Liver (tissue), 3 donors: Measurements from ENCODE around the gene SLC2A5.
A peak's percentile ranks its signal among the peaks of the same experiment; 100 is the strongest.

ENCODE experiments used
- FOXA1 ChIP-seq: IDR thresholded peaks from 2 replicates; pipeline ENCODE4 v1.6.1; 2016; ENCODE audit warnings: antibody characterized with exemption
- NR2F2 ChIP-seq: IDR thresholded peaks from 2 replicates; pipeline ENCODE4 v1.6.1; 2016; ENCODE audit warnings: antibody characterized with exemption
- RAD21 ChIP-seq, 2 donors: IDR thresholded peaks; 2 replicates each; pipeline ENCODE4 v1.6.1; 2016; ENCODE audit warnings: antibody characterized with exemption in 2 of 2, mild to moderate bottlenecking in 2 of 2
- TF ChIP-seq, protein P1 (sequence below): fragments of 150-350 bp; IDR thresholded peaks from 2 replicates; pipeline ENCODE4 v1.5.1; 2017; ENCODE audit warnings: improper control_type of control experiment, low read depth, low read length; ENCODE audit not compliant: missing input control
- TF ChIP-seq, protein P2 (sequence below): IDR thresholded peaks from 2 replicates; pipeline ENCODE4 v1.6.1; 2016; ENCODE audit warnings: antibody characterized with exemption
- donor health status: healthy.
- donor health status: healthy.

DNA sequence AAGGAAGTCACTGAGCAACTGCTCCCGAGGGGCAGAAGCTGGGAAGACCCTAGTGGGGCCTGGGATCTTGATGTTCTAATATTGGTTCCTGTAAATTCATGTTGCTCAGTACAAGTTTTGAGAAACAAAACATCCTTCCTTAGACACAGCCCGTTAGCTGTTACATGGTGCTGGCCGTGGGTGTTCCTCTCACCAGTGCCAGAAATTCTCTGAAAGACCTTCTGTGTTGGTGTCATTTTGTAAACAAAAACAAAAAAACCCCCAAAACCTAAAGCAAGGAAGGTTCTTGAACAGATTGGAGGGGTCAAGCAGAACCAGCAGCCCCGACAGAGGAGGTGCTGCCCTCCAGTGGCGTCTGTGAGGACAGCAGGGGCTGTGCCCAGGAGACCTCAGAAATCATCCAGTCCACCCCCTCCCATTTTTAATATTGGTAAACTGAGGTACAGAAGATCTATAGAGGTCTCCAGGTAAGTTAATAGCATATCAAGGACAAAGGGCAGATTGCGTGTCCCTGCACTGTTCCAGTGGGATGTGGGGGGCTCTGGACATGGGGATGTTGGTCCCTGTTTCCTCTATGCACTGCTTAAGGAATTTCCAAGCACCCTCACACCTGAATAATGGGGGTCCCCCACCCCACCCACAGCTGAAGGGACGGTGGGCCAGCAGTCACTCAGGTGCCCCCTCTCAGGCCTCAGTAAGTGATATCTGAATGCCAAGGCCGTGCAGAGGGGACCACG, 81.4 kb downstream of the SLC2A5 start:
- TF ChIP-seq, protein P1, sequence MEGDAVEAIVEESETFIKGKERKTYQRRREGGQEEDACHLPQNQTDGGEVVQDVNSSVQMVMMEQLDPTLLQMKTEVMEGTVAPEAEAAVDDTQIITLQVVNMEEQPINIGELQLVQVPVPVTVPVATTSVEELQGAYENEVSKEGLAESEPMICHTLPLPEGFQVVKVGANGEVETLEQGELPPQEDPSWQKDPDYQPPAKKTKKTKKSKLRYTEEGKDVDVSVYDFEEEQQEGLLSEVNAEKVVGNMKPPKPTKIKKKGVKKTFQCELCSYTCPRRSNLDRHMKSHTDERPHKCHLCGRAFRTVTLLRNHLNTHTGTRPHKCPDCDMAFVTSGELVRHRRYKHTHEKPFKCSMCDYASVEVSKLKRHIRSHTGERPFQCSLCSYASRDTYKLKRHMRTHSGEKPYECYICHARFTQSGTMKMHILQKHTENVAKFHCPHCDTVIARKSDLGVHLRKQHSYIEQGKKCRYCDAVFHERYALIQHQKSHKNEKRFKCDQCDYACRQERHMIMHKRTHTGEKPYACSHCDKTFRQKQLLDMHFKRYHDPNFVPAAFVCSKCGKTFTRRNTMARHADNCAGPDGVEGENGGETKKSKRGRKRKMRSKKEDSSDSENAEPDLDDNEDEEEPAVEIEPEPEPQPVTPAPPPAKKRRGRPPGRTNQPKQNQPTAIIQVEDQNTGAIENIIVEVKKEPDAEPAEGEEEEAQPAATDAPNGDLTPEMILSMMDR = peak; percentile 87
- TF ChIP-seq, protein P2, sequence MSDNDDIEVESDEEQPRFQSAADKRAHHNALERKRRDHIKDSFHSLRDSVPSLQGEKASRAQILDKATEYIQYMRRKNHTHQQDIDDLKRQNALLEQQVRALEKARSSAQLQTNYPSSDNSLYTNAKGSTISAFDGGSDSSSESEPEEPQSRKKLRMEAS = no peak
- no peak for TF ChIP-seq NR2F2
- TF ChIP-seq FOXA1 = no peak
- peak; percentile 80 to 85 for TF ChIP-seq RAD21 (IDR thresholded peaks at IDR 0.05)
